GM19397 (cell line): ENCODE data around the gene SUMO2.
"Not testable (repeated sequence)": the region's sequence is repeated elsewhere in the genome, so short reads cannot be mapped to it uniquely, and the experiment has no call there.

Experiments
- ATAC-seq: cut with Tn5 transposase; IDR thresholded peaks from one replicate; pipeline ENCODE4 v1.9.1; 2021; ENCODE audit warnings: mild to moderate bottlenecking, moderate library complexity; ENCODE audit not compliant: unreplicated experiment

Gene SUMO2

GRCh38 chr17:75182319-75182568, 515 bp downstream of the SUMO2 start:
- ATAC-seq = peak; percentile 25

- ATAC-seq = peak; percentile 5
Measured at GRCh38 chr17:75181608-75182318, 996 bp downstream of the SUMO2 start.

GRCh38 chr17:75181110-75181509, 1.6 kb downstream of the SUMO2 start:
- ATAC-seq = no peak

- ATAC-seq = no peak
Measured at GRCh38 chr17:75178453-75178852, 4.3 kb downstream of the SUMO2 start.

GRCh38 chr17:75176625-75177024, 6.1 kb downstream of the SUMO2 start:
- ATAC-seq = no peak

GRCh38 chr17:75174996-75175395, 7.8 kb downstream of the SUMO2 start:
- no peak for ATAC-seq

- no peak for ATAC-seq
Measured at GRCh38 chr17:75173526-75173925, 9.2 kb downstream of the SUMO2 start.

GRCh38 chr17:75168998-75169397, 13.8 kb downstream of the SUMO2 start:
- no peak for ATAC-seq

- ATAC-seq = not testable (repeated sequence)
Measured at GRCh38 chr17:75164606-75165005, 18.2 kb downstream of the SUMO2 start.

- no peak for ATAC-seq
Measured at GRCh38 chr17:75163074-75163473, 19.7 kb downstream of the SUMO2 start.

- ATAC-seq = no peak
Measured at GRCh38 chr17:75160211-75160610, 22.5 kb downstream of the SUMO2 start.

- ATAC-seq = no peak
Measured at GRCh38 chr17:75159196-75160031, 23.3 kb downstream of the SUMO2 start.

- not testable (repeated sequence) for ATAC-seq
Measured at GRCh38 chr17:75158480-75158879, 24.3 kb downstream of the SUMO2 start.

- ATAC-seq = no peak
Measured at GRCh38 chr17:75155191-75155601, 27.6 kb downstream of the SUMO2 start.

GRCh38 chr17:75154195-75155106, 28.3 kb downstream of the SUMO2 start, which contains the start of gene JPT1:
Gene JPT1 (minus strand): TSS chr17:75154512. CDS start chr17:75154397, 115 bp downstream.
- ATAC-seq = peak; percentile 90

GRCh38 chr17:75153780-75154194, 29.0 kb downstream of the SUMO2 start:
- ATAC-seq = peak; percentile 16

- no peak for ATAC-seq
Measured at GRCh38 chr17:75152922-75153779, 29.6 kb downstream of the SUMO2 start.

- ATAC-seq = no peak
Measured at GRCh38 chr17:75152523-75152921, 30.2 kb downstream of the SUMO2 start.

GRCh38 chr17:75151930-75152329, 30.8 kb downstream of the SUMO2 start:
- ATAC-seq = no peak

- no peak for ATAC-seq
Measured at GRCh38 chr17:75147878-75148546, 34.7 kb downstream of the SUMO2 start.
